ENCODE data around the gene BCL7A. TPM values are rescaled to one million over a fixed set of nuclear protein-coding genes. Genes with fewer than 3 reads are reported as not detected.

BCL7A gene
- total RNA-seq, 2 donors from 2014 or later: 9.6 to 12.9 TPM

GRCh38 chr12:121989276-121990113 lies 32.2 kb upstream of the BCL7A start:
- no peak for ATAC-seq (ENCODE audit: insufficient number of reproducible peaks, low FRiP score, low read depth)
- H3K9me3 ChIP-seq: no peaks in the 10 kb centered on the region
- no peaks in the 10 kb centered on the region for H3K4me1 ChIP-seq (ENCODE audit: control insufficient read depth in 1 of 2, low read depth in 2 of 2)
- no peak overlapping the region for H3K4me3 ChIP-seq
- H3K27ac ChIP-seq: no peak overlapping the region
- no peaks in the 10 kb centered on the region for H3K36me3 ChIP-seq
- no peaks in the 10 kb centered on the region for H3K27me3 ChIP-seq (replicated peaks; ENCODE audit: insufficient read depth)
- no peak for DNase-seq (ENCODE audit: low spot score)
- TF ChIP-seq CTCF (IDR thresholded peaks at IDR 0.05): no peak

GRCh38 chr12:121990114-121990647 lies 31.5 kb upstream of the BCL7A start:
- Histone ChIP-seq H3K4me1 (ENCODE audit: control insufficient read depth in 1 of 2, low read depth in 2 of 2) (no peaks in the 10 kb centered on the region), H3K27ac (no peak overlapping the region), H3K36me3 (no peaks in the 10 kb centered on the region), H3K4me3 (no peak overlapping the region), H3K27me3 (replicated peaks; ENCODE audit: insufficient read depth) (no peaks in the 10 kb centered on the region), H3K9me3 (no peaks in the 10 kb centered on the region)
- DNase-seq (ENCODE audit: low spot score): no peak
- no peak for ATAC-seq (ENCODE audit: insufficient number of reproducible peaks, low FRiP score, low read depth)
- no peak for TF ChIP-seq CTCF (IDR thresholded peaks at IDR 0.05)

- Histone ChIP-seq H3K27ac (no peak overlapping the region), H3K4me3 (no peak overlapping the region), H3K36me3 (no peaks in the 10 kb centered on the region), H3K9me3 (no peaks in the 10 kb centered on the region), H3K4me1 (ENCODE audit: control insufficient read depth in 1 of 2, low read depth in 2 of 2) (peaks cover 0 to 2% of the 10 kb centered on the region in 2 donors), H3K27me3 (replicated peaks; ENCODE audit: insufficient read depth) (no peaks in the 10 kb centered on the region)
- no peak for ATAC-seq (ENCODE audit: insufficient number of reproducible peaks, low FRiP score, low read depth)
- DNase-seq (ENCODE audit: low spot score): no peak
- no peak for TF ChIP-seq CTCF (IDR thresholded peaks at IDR 0.05)
These were observed 30.7 kb upstream of the BCL7A start for GRCh38 chr12:121990692-121991603.

- Histone ChIP-seq H3K4me1 (ENCODE audit: control insufficient read depth in 1 of 2, low read depth in 2 of 2) (peaks cover 9 to 15% of the 10 kb centered on the region in 2 donors), H3K27ac (no peak overlapping the region), H3K36me3 (no peaks in the 10 kb centered on the region), H3K27me3 (replicated peaks; ENCODE audit: insufficient read depth) (no peaks in the 10 kb centered on the region), H3K9me3 (no peaks in the 10 kb centered on the region), H3K4me3 (no peak overlapping the region)
- no peak for DNase-seq (ENCODE audit: low spot score)
- no peak for TF ChIP-seq CTCF (IDR thresholded peaks at IDR 0.05)
- no peak for ATAC-seq (ENCODE audit: insufficient number of reproducible peaks, low FRiP score, low read depth)
These were observed 29.4 kb upstream of the BCL7A start for GRCh38 chr12:121992059-121992879.
